Osteocyte (in vitro differentiated cells): ENCODE data around the gene RNU6-9. TPM values are rescaled to one million over a fixed set of nuclear protein-coding genes. Genes with fewer than 3 reads are reported as not detected.

ENCODE experiments used
- DNase-seq: peaks from one replicate; pipeline ENCODE4 v3.0.0; 2021; ENCODE audit warnings: mixed read lengths; ENCODE audit not compliant: unreplicated experiment; ENCODE audit errors: extremely low spot score
- H3K27ac Mint-ChIP-seq: one replicate; pipeline ENCODE4 v1.8.0; 2021; ENCODE audit warnings: mild to moderate bottlenecking, mixed read lengths; ENCODE audit not compliant: unreplicated experiment
- H3K27me3 Mint-ChIP-seq: one replicate; pipeline ENCODE4 v1.8.0; 2021; ENCODE audit warnings: mixed read lengths; ENCODE audit not compliant: unreplicated experiment
- H3K36me3 Mint-ChIP-seq: one replicate; pipeline ENCODE4 v1.8.0; 2021; ENCODE audit warnings: mixed read lengths; ENCODE audit not compliant: unreplicated experiment
- H3K4me1 Mint-ChIP-seq: one replicate; pipeline ENCODE4 v1.8.0; 2021; ENCODE audit warnings: mixed read lengths; ENCODE audit not compliant: unreplicated experiment
- H3K4me3 Mint-ChIP-seq: one replicate; pipeline ENCODE4 v1.8.0; 2021; ENCODE audit warnings: mild to moderate bottlenecking, moderate library complexity, mixed read lengths; ENCODE audit not compliant: unreplicated experiment
- H3K9me3 Mint-ChIP-seq: one replicate; pipeline ENCODE4 v1.8.0; 2021; ENCODE audit warnings: mixed read lengths; ENCODE audit not compliant: unreplicated experiment
- total RNA-seq: library from RNA; stranded (reverse); gene quantifications from 2 replicates; pipeline ENCODE4 v1.2.1, GENCODE V29; 2021
- TF ChIP-seq, protein P1 (sequence below): fragments of 200-600 bp; sonication (generic); IDR thresholded peaks from 2 replicates; pipeline ENCODE4 v1.5.0; 2021; ENCODE audit warnings: antibody characterized with exemption, mild to moderate bottlenecking, moderate library complexity

RNU6-9 gene
- total RNA-seq, 1 donor from 2014 or later, result not detected

DNA sequence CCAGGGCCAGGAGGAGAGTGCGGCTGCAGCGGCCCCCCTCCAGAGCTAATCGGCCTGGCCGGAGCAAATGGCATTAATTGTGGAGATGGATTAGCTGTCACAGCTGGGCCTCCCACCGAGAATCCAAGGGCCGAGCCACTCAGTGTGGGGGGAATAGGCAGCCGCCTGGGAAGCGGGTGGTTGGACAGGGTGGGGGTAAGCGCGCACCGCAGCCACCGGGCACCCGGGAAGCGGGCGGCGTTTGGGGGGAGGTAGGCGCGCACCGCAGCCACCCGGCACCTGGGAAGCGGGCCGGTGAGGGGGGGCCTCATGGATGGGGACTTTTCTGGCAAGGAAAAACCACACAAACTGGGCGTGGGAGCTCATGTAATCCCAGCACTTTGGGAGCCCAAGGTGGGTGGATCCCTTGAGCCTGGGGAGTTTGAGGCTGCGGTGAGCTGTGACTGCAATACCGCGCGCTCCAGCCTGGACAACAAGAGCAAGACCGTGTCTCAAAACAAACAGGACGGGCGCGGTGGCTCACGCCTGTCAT is 10.0 kb downstream of the RNU6-9 start:
- H3K27ac Mint-ChIP-seq, result no peak overlapping the region
- H3K9me3 Mint-ChIP-seq, result no peaks in the 10 kb centered on the region
- no peak overlapping the region for H3K4me3 Mint-ChIP-seq
- peaks cover 8% of the 10 kb centered on the region for H3K36me3 Mint-ChIP-seq
- TF ChIP-seq, protein P1, sequence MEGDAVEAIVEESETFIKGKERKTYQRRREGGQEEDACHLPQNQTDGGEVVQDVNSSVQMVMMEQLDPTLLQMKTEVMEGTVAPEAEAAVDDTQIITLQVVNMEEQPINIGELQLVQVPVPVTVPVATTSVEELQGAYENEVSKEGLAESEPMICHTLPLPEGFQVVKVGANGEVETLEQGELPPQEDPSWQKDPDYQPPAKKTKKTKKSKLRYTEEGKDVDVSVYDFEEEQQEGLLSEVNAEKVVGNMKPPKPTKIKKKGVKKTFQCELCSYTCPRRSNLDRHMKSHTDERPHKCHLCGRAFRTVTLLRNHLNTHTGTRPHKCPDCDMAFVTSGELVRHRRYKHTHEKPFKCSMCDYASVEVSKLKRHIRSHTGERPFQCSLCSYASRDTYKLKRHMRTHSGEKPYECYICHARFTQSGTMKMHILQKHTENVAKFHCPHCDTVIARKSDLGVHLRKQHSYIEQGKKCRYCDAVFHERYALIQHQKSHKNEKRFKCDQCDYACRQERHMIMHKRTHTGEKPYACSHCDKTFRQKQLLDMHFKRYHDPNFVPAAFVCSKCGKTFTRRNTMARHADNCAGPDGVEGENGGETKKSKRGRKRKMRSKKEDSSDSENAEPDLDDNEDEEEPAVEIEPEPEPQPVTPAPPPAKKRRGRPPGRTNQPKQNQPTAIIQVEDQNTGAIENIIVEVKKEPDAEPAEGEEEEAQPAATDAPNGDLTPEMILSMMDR, result no peak
- DNase-seq, result no peak
- no peaks in the 10 kb centered on the region for H3K27me3 Mint-ChIP-seq
- peaks cover 6% of the 10 kb centered on the region for H3K4me1 Mint-ChIP-seq

DNA sequence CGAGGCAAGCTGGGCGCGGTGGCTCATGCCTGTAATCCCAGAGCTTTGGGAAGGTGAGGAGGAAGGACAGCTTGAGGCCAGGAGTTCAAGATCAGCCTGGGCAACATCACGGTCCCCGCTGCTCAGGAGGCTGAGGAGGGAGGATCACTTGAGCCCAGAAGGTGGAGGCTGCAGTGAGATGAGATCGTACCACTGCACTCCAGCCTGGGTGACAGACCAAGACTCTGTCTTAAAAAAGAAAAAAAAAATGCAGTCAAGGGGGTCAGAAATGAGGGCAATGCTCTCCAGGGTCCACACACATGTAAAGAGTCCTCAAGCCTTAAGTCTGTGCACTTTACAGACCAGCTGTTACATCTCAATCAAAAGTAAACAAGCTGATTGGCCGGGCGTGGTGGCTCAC is 11.3 kb downstream of the RNU6-9 start:
- no peak overlapping the region for H3K4me3 Mint-ChIP-seq
- no peak for DNase-seq
- H3K36me3 Mint-ChIP-seq, result peaks cover 8% of the 10 kb centered on the region
- H3K9me3 Mint-ChIP-seq, result no peaks in the 10 kb centered on the region
- TF ChIP-seq, protein P1, result no peak
- H3K27ac Mint-ChIP-seq, result no peak overlapping the region
- H3K4me1 Mint-ChIP-seq, result peaks cover 12% of the 10 kb centered on the region
- no peaks in the 10 kb centered on the region for H3K27me3 Mint-ChIP-seq

GRCh38 chr19:906480-906879 is 13.2 kb downstream of the RNU6-9 start:
- Mint-ChIP-seq H3K4me3 (no peak overlapping the region), H3K27ac (no peak overlapping the region), H3K27me3 (no peaks in the 10 kb centered on the region), H3K4me1 (peaks cover 16% of the 10 kb centered on the region), H3K9me3 (no peaks in the 10 kb centered on the region), H3K36me3 (peaks cover 8% of the 10 kb centered on the region)
- no peak for DNase-seq
- TF ChIP-seq, protein P1, result no peak

GRCh38 chr19:907183-907853 is 14.0 kb downstream of the RNU6-9 start:
- Mint-ChIP-seq H3K27me3 (no peaks in the 10 kb centered on the region), H3K4me1 (peaks cover 16% of the 10 kb centered on the region), H3K4me3 (no peak overlapping the region), H3K36me3 (peaks cover 8% of the 10 kb centered on the region), H3K9me3 (no peaks in the 10 kb centered on the region), H3K27ac (no peak overlapping the region)
- DNase-seq, result no peak
- TF ChIP-seq, protein P1, result no peak

DNA sequence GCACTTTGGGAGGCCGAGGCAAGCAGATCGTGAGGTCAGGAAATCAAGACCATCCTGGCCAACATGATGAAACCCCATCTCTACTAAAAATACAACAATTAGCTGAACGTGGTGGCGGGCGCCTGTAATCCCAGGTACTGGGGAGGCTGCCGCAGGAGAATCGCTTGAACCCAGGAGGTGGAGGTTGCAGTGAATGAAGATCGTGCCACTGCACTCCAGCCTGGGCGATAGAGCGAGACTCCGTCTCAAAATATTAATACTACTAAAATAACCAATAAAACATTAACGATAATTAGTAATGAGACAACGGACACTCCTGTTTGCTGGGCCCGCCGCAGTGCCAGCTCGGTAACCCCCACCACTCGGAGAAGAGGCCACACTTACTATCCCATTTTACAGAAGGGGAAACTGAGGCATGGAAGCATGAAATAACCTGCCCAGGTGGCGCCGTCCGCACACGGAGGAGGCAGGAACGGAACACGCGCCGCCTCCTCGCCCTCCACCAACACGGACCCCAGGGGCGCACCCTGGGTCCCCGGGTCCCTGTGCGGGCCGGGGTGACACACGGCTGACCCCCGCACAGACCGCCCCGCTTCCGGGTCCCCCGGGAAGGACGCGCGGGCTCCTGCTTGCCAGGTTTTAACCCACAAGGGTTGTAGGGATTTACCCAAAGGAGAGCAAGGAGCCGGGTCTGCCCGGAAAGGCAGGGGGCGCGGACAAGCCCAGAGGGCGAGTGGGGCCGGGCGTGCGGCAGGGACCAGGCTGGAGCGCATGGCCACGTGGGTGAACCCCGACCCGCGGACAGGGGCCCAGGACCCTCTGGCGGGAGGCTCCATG is 18.1 kb downstream of the RNU6-9 start:
- peak overlapping the region; percentile 41 for H3K27ac Mint-ChIP-seq

More for the DNA sequence above, 18.1 kb downstream of the RNU6-9 start:
- Mint-ChIP-seq H3K4me1 (peaks cover 10% of the 10 kb centered on the region), H3K9me3 (no peaks in the 10 kb centered on the region), H3K4me3 (peak overlapping the region; percentile 60), H3K36me3 (no peaks in the 10 kb centered on the region), H3K27me3 (no peaks in the 10 kb centered on the region)
- DNase-seq, result no peak
- TF ChIP-seq, protein P1, result no peak
